ENCODE results near the gene UGT3A1. TPM values are rescaled to one million over a fixed set of nuclear protein-coding genes. Genes with fewer than 3 reads are reported as not detected.

The UGT3A1 gene
- total and polyA plus RNA-seq, 10 of the 15 experiments (the other 5 are each of a cell fraction or from before 2014, with no cell fraction given): not detected

GRCh38 chr5:35987776-35988175 is 3.4 kb downstream of the UGT3A1 start:
- no TSS peak for BruUV-seq (replicated peaks)
- TF ChIP-seq SUZ12 (IDR thresholded peaks at IDR 0.05; ENCODE audit: unreplicated experiment) (no peak), FOXM1 (IDR thresholded peaks at IDR 0.05; ENCODE audit: low read depth, low read length) (no peak), ZNF217 (IDR thresholded peaks at IDR 0.05) (no peak), ZNF274 (IDR thresholded peaks at IDR 0.05; ENCODE audit: insufficient read depth, insufficient read length) (no peak), RAD21 (IDR thresholded peaks at IDR 0.05; ENCODE audit: insufficient read depth, low read depth, low read length) (no peak), FOXK2 (IDR thresholded peaks at IDR 0.05) (no peak), STAT3 (IDR thresholded peaks at IDR 0.05; ENCODE audit: low read depth, low read length) (no peak), NR2C1 (IDR thresholded peaks at IDR 0.05) (no peak), ZNF622 (IDR thresholded peaks at IDR 0.05) (no peak), YBX1 (IDR thresholded peaks at IDR 0.05) (no peak), KDM1A (IDR thresholded peaks at IDR 0.05; ENCODE audit: borderline replicate concordance) (no peak), PRDM15 (CRISPR knock-in tag; IDR thresholded peaks at IDR 0.05) (no peak)
- TF ChIP-seq, protein P1, sequence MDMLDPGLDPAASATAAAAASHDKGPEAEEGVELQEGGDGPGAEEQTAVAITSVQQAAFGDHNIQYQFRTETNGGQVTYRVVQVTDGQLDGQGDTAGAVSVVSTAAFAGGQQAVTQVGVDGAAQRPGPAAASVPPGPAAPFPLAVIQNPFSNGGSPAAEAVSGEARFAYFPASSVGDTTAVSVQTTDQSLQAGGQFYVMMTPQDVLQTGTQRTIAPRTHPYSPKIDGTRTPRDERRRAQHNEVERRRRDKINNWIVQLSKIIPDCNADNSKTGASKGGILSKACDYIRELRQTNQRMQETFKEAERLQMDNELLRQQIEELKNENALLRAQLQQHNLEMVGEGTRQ (IDR thresholded peaks at IDR 0.05; ENCODE audit: borderline replicate concordance, low read depth, low read length): no peak
- TF ChIP-seq, protein P2, sequence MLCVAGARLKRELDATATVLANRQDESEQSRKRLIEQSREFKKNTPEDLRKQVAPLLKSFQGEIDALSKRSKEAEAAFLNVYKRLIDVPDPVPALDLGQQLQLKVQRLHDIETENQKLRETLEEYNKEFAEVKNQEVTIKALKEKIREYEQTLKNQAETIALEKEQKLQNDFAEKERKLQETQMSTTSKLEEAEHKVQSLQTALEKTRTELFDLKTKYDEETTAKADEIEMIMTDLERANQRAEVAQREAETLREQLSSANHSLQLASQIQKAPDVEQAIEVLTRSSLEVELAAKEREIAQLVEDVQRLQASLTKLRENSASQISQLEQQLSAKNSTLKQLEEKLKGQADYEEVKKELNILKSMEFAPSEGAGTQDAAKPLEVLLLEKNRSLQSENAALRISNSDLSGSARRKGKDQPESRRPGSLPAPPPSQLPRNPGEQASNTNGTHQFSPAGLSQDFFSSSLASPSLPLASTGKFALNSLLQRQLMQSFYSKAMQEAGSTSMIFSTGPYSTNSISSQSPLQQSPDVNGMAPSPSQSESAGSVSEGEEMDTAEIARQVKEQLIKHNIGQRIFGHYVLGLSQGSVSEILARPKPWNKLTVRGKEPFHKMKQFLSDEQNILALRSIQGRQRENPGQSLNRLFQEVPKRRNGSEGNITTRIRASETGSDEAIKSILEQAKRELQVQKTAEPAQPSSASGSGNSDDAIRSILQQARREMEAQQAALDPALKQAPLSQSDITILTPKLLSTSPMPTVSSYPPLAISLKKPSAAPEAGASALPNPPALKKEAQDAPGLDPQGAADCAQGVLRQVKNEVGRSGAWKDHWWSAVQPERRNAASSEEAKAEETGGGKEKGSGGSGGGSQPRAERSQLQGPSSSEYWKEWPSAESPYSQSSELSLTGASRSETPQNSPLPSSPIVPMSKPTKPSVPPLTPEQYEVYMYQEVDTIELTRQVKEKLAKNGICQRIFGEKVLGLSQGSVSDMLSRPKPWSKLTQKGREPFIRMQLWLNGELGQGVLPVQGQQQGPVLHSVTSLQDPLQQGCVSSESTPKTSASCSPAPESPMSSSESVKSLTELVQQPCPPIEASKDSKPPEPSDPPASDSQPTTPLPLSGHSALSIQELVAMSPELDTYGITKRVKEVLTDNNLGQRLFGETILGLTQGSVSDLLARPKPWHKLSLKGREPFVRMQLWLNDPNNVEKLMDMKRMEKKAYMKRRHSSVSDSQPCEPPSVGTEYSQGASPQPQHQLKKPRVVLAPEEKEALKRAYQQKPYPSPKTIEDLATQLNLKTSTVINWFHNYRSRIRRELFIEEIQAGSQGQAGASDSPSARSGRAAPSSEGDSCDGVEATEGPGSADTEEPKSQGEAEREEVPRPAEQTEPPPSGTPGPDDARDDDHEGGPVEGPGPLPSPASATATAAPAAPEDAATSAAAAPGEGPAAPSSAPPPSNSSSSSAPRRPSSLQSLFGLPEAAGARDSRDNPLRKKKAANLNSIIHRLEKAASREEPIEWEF (IDR thresholded peaks at IDR 0.05; ENCODE audit: insufficient replicate concordance, low read depth, low read length): no peak
- TF ChIP-seq, protein P3, sequence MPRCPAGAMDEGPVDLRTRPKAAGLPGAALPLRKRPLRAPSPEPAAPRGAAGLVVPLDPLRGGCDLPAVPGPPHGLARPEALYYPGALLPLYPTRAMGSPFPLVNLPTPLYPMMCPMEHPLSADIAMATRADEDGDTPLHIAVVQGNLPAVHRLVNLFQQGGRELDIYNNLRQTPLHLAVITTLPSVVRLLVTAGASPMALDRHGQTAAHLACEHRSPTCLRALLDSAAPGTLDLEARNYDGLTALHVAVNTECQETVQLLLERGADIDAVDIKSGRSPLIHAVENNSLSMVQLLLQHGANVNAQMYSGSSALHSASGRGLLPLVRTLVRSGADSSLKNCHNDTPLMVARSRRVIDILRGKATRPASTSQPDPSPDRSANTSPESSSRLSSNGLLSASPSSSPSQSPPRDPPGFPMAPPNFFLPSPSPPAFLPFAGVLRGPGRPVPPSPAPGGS (IDR thresholded peaks at IDR 0.05; ENCODE audit: borderline replicate concordance, insufficient read depth, low read depth, low read length, poor library complexity, severe bottlenecking): no peak

More at GRCh38 chr5:35987776-35988175, 3.4 kb downstream of the UGT3A1 start:
- in situ Hi-C loops (cut with MboI) (no loop called here), intact Hi-C loops (cut with micrococcal nuclease; ENCODE audit: unreplicated experiment) (no loop called here)
- H3K9ac ChIP-seq (ENCODE audit: control insufficient read depth, insufficient read depth, low read length): no peak overlapping the region
- SMC1A ChIA-PET (ENCODE audit: uncharacterized antibody, unreplicated experiment): interaction anchor here (1.3 kb wide), 1 partner anchor 10 kb away, joined by 4 read pairs; no protein-coding TSS in a partner anchor
- H2AFZ ChIP-seq (ENCODE audit: control insufficient read depth, low read depth, low read length): no peak overlapping the region
- ATAC-seq (no peak), FAIRE-seq (no peak), DNase-seq (ENCODE audit: low read depth, low spot score) (no peak)
- H3K4me3 ChIP-seq: no peak overlapping the region
- WGBS (ENCODE audit: insufficient coverage, insufficient replicate concordance, low lambda C conversion rate, missing lambda C conversion rate): 0% methylated on average over 3 of the region's 3 CpGs
- H3K79me2 ChIP-seq (ENCODE audit: control insufficient read depth, insufficient read depth, low read length): no peaks in the 10 kb centered on the region
- no peak overlapping the region for H3K4me2 ChIP-seq (ENCODE audit: control insufficient read depth, insufficient read depth)
- no peaks in the 10 kb centered on the region for H3K4me1 ChIP-seq (ENCODE audit: control insufficient read depth, insufficient read depth, low read length)
- no peaks in the 10 kb centered on the region for H3K9me3 ChIP-seq (replicated peaks; ENCODE audit: control insufficient read depth, insufficient read depth, low read length)
- H4K20me1 ChIP-seq (ENCODE audit: control insufficient read depth, insufficient read depth): no peaks in the 10 kb centered on the region
- POLR2A ChIA-PET: no interaction called here
- CTCF ChIA-PET: no interaction called here
- RAD21 ChIA-PET (ENCODE audit: unreplicated experiment): no interaction called here
- no peaks in the 10 kb centered on the region for H3K36me3 ChIP-seq (ENCODE audit: control insufficient read depth in 2 of 2, insufficient read depth in 2 of 2, low read length in 1 of 2)
- H3K27me3 ChIP-seq (replicated peaks in 1 of 2; ENCODE audit: control insufficient read depth in 2 of 2, insufficient read depth in 2 of 2, low read length in 1 of 2): no peaks in the 10 kb centered on the region; a peak in 1 of 4 replicates
- H3K27ac ChIP-seq (ENCODE audit: control insufficient read depth, insufficient read depth): no peak overlapping the region
